22Rv1 (cell line): ENCODE measurements around the gene ENPP1.
"Not testable (repeated sequence)": the region's sequence is repeated elsewhere in the genome, so short reads cannot be mapped to it uniquely, and the experiment has no call there.

Source experiments
- ZFX ChIP-seq: fragments of 450-650 bp; IDR thresholded peaks from 2 replicates; pipeline ENCODE4 v1.6.1; 2017; ENCODE audit warnings: antibody characterized with exemption, borderline replicate concordance
- TF ChIP-seq, protein P1 (sequence below): fragments of 450-650 bp; IDR thresholded peaks from 2 replicates; pipeline ENCODE4 v1.5.1; 2017; ENCODE audit warnings: mild to moderate bottlenecking

DNA sequence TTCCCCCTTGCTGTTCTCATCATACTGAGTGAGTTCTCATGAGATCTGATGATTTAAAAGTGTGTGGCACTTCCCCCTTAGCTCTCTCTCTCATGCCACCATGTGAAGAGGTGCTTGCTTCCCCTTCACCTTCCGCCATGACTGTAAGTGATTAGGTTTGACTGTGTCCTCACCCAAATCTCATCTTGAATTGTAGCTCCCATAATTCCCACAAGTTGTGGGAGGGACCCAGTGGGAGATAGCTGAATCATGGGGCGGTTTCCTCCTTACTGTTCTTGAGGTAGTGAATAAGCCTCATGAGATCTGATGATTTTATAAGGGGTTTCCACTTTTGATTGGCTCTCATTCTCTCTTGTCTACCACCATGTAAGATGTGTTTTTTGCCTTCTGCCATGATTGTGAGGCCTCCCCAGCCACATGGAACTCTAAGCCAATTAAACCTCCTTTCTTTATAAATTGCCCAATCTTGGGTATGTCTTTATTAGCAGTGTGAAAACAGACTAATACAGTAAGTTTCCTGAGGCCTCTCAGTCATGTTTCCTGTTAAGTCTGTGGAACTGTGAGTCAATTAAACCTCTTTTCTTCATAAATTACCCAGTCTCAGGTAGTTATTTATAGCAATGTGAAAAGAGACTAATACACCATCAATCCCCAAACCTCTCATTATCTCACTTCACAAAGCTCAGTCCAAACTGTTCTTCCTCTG lies 108.4 kb downstream of the ENPP1 start:
- TF ChIP-seq, protein P1, sequence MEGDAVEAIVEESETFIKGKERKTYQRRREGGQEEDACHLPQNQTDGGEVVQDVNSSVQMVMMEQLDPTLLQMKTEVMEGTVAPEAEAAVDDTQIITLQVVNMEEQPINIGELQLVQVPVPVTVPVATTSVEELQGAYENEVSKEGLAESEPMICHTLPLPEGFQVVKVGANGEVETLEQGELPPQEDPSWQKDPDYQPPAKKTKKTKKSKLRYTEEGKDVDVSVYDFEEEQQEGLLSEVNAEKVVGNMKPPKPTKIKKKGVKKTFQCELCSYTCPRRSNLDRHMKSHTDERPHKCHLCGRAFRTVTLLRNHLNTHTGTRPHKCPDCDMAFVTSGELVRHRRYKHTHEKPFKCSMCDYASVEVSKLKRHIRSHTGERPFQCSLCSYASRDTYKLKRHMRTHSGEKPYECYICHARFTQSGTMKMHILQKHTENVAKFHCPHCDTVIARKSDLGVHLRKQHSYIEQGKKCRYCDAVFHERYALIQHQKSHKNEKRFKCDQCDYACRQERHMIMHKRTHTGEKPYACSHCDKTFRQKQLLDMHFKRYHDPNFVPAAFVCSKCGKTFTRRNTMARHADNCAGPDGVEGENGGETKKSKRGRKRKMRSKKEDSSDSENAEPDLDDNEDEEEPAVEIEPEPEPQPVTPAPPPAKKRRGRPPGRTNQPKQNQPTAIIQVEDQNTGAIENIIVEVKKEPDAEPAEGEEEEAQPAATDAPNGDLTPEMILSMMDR, result not testable (repeated sequence)
- TF ChIP-seq ZFX, result not testable (repeated sequence)
